Putamen (tissue), 1 donor: ENCODE measurements around the gene SH3RF1.

Source experiments
- DNase-seq: peaks from one replicate; pipeline ENCODE4 v3.0.0-alpha.2; 2016; ENCODE audit warnings: low spot score

SH3RF1 gene

DNA sequence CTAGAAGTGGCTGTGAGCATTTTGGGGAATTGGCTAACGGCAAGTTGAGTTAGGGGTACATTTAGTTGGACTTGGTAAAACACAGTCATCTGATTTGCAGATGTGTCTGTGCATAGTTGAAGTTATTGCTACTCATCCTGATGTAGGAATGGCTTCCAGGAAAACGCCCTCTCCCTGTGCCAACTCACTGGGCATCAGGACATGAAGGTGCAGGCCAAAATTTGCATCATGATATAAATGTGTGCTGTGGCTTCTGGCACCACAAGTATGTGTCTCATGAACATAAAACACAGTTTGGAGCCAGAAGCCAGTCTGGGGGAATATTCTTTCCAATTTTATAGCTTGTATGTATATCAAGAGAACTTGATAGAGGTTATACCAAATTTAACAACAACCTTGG lies 206.5 kb downstream of the SH3RF1 start:
- no peak for DNase-seq

DNA sequence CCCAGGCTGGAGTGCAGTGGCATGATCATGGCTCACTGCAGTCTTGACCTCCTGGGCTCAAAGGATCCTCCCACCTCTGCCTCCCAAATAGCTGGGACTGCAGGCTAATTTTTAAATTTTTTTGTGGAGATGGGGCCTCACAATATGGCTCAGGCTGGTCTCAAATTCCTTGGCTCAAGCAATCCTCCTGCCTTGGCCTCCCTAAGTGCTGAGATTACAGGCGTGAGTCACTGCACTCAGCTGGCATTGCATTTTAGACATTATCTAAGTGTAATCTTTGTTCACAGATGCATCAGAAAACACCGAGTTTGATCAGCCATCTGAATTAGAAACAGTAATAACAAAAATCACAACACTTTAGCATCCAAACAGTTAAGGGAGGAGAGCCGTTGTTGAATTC lies 207.3 kb downstream of the SH3RF1 start:
- DNase-seq, result no peak

DNA sequence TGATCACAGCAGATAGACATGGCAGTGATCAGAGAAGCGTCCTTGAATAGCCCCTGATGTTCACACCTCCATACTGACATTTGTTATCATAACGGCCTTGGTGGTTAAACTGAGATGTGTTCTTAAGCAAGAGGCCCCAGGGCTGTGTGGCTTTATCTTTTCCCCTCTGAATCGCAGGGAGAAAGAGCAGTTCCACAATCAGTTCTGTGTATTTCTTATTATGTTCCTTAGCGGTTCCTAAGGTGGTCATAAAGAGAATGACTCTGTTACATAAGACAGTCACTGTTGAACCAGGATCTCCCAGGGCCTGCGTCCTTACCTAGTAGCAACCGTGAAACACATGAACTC lies 207.9 kb downstream of the SH3RF1 start:
- no peak for DNase-seq

- no peak for DNase-seq
Observed at GRCh38 chr4:169061386-169061785, 209.4 kb downstream of the SH3RF1 start.

GRCh38 chr4:169060391-169061091 lies 210.2 kb downstream of the SH3RF1 start:
- no peak for DNase-seq

DNA sequence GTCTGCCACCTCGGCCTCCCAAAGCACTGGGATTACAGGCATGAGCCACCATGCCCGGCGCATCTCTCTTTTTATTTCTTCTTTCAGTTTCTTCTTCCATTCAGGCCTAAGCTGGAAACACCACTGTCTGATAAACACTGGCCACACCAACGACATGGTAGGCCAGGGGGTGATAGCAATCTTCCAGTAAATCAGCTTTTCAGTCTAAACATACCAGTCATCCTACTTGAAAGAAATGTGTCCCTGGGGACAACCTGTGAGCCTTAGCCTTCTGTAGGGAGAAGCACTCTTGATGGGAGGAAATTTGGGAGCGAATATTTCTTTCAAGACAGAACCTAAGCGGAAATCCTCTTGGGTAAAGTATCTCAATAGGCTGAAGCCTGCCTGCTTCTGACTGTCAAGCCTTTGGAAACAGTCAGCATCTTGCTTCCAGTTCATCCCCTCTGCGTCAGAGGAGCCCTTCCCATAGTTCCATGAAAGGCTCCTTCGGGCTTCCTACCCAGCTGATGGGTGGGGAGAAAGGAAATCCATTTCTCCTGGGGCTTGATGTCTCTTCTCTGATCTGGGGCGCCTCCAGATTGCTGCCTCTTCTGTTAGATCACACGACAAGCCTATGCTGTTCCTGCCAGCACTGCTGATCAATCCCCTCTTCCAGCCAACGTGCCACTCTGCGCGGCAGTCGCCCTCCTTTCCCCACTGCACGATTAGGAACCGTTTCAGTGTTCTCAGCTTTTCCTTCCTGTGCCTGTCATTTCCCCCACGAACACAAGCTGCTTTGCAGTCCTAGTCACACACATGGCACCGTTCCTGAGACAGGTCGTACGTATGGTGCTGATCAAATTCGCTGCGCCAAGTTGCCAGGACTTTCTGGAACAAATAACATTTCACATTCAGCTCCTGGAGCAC lies 211.2 kb downstream of the SH3RF1 start:
- no peak for DNase-seq

GRCh38 chr4:169058312-169058711 lies 212.4 kb downstream of the SH3RF1 start:
- DNase-seq, result no peak

- DNase-seq, result no peak
Observed at GRCh38 chr4:169054879-169055278, 215.9 kb downstream of the SH3RF1 start.

DNA sequence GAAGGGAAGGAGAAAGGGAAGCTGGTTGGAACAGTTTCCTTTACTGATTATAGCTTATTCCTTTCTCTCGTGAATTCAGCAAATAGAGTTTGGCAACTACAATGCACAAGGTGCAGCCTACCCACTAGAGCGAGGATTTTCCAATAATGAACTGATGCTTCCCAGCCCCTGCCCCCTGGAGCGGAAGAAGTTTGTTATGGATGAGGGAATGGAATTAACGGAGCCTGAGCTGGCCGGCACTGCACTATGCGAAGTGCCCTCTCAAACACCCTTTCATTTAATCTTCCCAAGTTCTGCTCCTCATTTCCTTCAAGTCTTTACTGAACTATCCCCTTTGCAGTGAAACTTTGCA lies 218.2 kb downstream of the SH3RF1 start:
- no peak for DNase-seq

DNA sequence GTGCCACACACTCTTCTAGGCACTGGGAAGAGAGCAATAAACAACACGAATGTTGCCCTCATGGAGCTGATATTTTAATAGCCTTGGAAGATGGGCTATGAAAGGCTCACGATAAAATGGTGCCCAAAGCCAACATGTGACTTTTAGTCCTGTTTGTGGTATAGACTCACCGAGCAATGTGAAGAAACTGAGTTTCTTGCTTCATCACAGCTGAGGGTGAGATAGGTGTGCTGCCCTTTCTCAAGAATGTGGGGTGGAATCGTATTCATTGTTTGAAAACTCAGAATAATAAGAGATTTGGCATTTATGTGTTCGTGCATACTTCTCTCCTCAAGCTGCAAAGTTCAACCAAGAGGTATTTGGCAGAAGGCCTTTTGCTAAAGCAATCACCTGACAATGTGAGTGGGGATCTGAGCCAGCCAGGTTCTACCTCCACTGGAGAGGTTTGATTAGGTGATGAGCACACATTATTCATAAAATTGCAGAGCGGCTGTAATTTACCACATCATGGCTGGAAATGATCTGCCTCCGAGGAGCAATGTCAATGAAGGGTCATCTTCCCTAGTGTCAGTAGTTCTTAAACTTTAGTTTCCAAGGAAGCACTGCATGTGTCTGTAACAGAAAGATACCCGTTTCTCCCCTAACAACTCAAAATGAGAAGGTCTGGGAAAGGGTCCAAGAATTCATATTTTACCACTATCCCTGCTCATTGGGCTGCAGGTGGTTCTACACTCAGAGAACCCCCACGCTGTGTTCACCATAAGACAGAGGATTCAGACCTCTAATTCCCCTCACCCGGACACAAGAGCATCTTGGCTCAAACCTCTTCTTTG lies 218.8 kb downstream of the SH3RF1 start:
- DNase-seq, result no peak

- no peak for DNase-seq
Observed at GRCh38 chr4:169050881-169051760, 219.6 kb downstream of the SH3RF1 start.

- no peak for DNase-seq
Observed at GRCh38 chr4:169050284-169050683, 220.5 kb downstream of the SH3RF1 start.

DNA sequence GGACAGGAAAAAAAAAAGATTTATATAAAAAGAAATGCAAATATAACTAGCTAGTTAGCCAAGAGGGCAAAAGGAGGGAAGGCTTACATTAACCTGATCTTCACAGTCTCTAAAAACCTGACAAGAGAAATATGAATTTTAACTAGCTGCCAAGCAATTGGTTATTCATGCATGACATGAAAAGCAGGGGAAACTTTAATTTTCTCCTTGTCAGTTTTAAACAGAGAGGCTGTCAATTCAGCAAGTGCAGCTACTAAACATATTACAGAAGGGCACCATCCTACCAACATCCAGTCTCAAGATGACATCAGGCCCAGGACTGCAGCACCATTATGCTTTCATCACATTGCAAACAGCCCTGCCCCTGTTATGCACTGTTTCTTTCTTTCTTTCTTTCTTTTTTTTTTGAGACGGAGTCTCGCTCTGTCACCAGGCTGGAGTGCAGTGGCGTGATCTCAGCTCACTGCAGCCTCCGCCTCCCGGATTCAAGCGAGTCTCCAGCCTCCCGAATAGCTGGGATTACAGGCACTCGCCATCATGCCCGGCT lies 221.8 kb downstream of the SH3RF1 start:
- DNase-seq, result no peak

GRCh38 chr4:169047956-169048355 lies 222.8 kb downstream of the SH3RF1 start:
- no peak for DNase-seq

DNA sequence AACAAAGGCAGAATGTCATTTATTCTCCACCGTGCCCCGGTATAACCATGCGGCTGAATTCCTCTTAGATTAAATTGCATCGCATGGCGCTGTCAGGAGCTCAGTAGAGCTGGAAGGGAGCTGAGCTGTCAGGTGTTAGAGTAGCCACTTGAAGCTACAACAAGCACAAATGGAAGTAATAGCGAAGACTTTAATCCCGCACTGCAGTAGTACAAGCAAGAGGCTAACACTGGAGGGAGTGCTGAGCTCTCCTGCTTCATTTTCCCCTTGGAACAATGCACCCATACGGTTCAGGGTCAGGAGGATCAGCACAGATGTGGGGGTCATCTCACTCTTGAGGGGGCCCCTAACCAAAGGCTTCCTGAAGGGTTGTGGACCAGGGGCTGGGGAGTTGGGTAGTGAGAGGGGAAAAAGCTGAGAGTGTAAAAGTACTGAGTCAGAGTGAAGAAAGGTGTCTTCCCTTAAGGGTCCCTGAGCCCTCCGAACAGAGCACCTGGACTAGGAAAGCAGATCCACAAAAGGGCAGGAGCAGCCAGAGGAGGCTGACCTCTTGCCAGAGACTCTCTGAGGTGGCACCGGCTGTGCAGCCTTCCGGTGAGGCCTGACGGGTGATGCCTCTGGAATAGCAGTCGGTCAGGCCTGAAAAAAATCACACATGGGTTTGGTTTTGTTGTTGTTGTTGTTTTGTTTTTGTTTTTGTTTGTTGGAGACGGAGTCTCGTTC lies 224.7 kb downstream of the SH3RF1 start:
- no peak for DNase-seq

- no peak for DNase-seq
Observed at GRCh38 chr4:169044714-169045447, 225.9 kb downstream of the SH3RF1 start.
